DND-41 (cell line): Measurements from ENCODE around the gene TMC3.

Source experiments
- CTCF ChIP-seq: IDR thresholded peaks from 2 replicates; pipeline ENCODE4 v1.5.1; 2012; ENCODE audit warnings: borderline replicate concordance, low read length, moderate library complexity, mild to moderate bottlenecking; ENCODE audit not compliant: poor library complexity, severe bottlenecking; ENCODE audit errors: extremely low read depth
- EZH2 ChIP-seq: IDR thresholded peaks from 3 replicates; pipeline ENCODE4 v1.6.1; 2012; ENCODE audit warnings: borderline replicate concordance, low read depth, mild to moderate bottlenecking, moderate library complexity, low read length, inconsistent platforms; ENCODE audit not compliant: severe bottlenecking

DNA sequence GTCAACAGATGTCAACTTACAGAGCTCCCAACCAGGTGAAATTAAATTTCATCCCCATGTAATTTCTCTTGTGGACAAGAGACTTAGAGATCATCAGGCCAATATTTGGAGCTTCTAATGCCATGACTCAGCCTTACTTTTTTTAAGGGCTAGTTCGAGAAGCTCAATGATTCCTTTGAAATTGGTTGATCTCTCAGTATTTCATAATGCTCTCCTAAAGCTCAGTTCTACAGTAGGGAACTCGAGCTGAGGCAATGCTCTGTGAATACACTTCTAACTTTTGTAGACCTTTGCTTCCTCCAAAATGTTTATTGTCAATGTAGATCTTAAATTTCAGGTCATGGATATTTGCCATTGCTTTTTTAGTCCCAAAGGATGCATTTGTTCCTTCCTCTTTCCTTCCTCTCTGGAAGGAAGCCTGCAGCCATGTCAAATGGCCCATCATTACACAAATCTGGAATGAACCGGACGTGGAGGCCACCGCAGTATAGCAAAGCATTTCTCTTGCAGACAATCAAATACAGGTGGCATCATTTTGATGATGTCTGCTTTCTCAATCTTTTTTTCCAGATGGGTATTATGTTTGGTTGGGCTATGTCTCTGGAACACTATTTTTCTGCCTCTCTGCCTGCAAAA is 78.4 kb downstream of the TMC3 start:
- TF ChIP-seq CTCF (no peak), EZH2 (no peak)
